RCC 7860 (cell line): ENCODE results near the gene RAF1.
"Not testable (repeated sequence)": the region's sequence is repeated elsewhere in the genome, so short reads cannot be mapped to it uniquely, and the experiment has no call there.

Source experiments
- DNase-seq: peaks from one replicate; pipeline ENCODE4 v3.0.0-alpha.2; 2015; ENCODE audit warnings: low spot score
- FAIRE-seq: peaks from 2 replicates; lab custom pipeline; 2012; peaks lifted over from hg19 to GRCh38; lab: Jason Lieb, UNC

The RAF1 gene

GRCh38 chr3:12663936-12664908, at the start of gene RAF1:
TSS of gene RAF1 (minus strand) at chr3:12664117. CDS start at chr3:12618721, 45,396 bp downstream.
- FAIRE-seq: peak; percentile 50

DNA sequence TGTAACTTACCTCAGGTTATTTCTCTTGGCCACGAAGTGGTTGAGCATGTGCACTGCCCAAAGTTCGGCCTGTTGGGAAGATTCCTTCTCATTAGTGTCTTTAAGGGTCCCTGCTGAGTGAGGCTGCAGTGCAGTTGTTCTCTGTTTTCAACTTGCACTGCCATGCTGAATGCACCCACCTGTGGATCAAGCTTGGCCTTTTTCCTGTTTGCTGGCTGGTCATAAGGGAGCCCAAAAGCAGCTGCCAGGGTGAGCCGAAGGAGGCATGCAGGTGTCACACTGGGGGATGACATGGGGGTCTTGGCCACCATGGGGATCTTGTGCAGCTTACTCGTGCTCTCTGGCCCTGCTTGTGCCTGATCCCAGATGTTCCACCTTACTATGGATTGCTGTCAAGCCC, 46.1 kb upstream of the RAF1 start:
- no peak for DNase-seq
- no peak for FAIRE-seq

More at GRCh38 chr3:12663936-12664908, at the start of gene RAF1:
- peak; percentile 93 for DNase-seq

GRCh38 chr3:12709334-12709733, 45.4 kb upstream of the RAF1 start:
- FAIRE-seq (no peak), DNase-seq (no peak)

- FAIRE-seq (no peak), DNase-seq (no peak)
Measured at GRCh38 chr3:12708584-12709192, 44.8 kb upstream of the RAF1 start.

- FAIRE-seq (no peak), DNase-seq (no peak)
Measured at GRCh38 chr3:12707449-12707848, 43.5 kb upstream of the RAF1 start.

DNA sequence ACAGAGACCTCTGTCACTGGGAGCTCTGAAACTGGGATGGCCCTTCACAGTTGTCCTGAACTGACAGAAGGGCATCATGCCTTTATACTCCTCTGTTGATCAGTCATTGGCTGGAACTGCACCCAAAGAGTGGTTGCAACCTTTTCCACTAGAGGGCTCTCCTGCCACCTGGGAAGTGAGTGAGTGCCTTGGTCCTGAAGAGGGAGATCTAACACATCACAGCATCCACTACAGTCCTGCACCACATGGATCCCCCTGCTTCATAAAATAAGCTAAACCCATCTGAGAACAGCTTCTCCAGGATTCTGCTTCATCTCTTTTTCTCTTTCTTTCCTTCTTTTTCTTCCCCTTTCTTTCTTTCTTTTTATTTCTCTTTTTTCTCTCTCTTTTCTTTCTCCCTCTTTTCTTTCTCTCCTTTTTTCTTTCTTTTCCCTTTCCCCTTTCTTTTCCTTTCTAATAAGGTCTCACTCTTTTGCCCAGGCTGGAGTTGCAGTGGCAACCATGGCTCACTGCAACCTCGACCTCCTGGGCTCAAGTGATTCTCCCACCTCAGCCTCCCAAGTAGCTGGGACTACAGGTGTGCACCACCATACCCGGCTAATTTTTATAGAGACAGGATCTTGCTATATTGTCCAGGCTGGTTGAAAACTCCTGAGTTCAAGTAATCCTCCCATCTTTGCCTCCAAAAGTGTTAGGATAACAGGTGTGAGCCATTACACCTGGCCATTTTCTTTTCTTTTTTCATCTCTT, 42.8 kb upstream of the RAF1 start:
- FAIRE-seq (no peak), DNase-seq (peak; percentile 47)

DNA sequence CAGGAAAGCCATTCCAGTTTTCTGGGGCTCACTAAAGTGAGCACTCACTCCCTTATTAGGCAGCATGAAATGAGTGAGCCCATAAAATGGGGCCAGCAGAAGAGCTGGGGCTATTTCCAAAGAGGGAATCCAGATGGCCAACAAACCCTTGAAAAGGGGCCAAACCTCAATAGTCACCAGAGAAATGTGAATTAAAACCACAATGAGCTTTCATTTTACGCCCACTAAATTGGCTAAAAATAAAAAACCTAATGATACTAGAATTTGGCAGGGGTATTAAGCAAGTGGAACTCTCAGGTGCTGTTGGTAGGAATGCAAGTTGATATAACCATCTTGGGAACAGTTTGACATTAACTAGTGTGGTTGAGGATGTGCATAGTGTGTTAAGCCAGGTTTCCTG, 42.1 kb upstream of the RAF1 start:
- no peak for DNase-seq
- FAIRE-seq: no peak

DNA sequence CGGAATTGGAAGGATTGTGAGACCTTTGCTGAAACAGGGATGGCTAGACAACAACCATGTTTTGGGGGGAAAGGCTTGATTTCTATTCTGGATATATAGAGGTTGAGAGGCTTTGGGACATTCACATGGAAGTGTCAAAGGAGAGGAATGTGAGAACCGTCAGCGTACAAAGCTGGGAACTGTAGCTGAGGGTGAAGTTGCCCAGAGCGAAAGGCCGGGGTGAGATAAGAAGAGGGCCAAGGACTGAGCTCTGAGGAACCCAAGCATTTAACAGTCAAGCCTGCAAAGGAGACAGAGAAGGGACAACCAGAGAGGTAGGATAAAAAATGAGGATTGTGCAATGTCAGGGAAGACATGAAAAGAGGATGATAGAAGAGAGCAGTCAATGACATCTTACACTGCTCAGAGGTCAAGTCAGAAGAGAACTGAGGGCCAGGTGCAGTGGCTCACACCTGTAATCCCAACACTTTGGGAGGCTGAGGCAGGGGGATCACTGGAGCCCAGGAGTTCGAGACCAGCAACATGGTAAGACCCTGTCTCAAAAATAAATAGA, 41.5 kb upstream of the RAF1 start:
- DNase-seq: no peak
- FAIRE-seq: no peak

DNA sequence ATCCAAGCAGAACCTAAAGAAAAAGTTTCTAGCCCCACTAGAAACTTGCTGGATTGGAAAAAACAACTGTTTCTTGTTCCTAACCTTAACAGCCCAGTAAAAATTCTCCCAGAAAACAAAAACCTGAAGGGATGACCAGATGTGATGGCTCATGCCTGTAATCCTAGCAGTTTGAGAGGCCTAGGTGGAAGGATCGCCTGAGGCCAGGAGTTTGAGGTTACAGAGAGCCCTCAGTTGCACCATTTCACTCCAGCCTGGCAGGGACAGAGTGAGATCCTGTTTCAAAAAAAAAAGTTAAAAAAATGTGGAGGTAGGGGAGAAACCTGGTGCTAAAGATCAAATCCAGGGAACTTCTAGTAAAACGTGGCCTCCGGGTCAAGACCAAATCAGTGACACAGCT, 38.6 kb upstream of the RAF1 start:
- DNase-seq (no peak), FAIRE-seq (no peak)

DNA sequence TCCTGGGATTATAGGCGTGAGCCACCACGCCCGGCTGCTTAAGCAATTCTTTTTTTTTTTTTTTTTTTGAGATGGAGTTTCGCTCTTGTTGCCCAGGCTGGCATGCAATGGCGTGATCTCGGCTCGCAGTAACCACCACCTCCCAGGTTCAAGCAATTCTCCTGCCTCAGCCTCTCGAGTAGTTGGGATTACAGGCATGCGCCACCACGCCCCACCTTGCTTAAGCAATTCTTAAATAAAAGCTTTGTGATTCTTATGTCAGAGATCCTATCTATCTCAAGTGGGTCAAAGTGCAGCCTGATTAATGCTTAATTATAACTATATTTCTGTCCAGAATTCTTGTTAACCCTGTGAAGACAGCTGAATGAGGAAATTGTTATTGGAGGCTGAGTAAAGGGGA, 37.7 kb upstream of the RAF1 start:
- not testable (repeated sequence) for FAIRE-seq

DNA sequence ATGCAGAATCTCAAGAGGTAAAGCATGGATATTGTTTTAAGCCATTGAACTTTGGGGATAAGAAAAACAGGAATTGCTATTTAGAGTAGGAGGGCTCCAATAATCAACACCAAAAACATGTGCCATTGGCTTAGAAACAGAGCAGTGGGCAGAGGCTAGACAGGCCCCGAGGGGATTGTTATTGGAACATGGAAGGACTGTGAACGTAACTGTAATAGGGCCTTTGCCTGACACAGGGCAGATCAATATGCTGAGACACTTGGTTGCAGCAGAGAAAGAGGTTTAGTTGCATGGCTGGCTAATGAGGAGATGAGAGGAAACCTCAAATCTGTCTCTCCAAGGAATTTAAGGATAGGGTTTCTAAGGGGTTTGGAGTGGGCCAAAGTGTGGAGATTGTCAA, 36.9 kb upstream of the RAF1 start:
- no peak for DNase-seq
- no peak for FAIRE-seq

More for the DNA sequence above, 37.7 kb upstream of the RAF1 start:
- DNase-seq: not testable (repeated sequence)

- no peak for DNase-seq
- no peak for FAIRE-seq
Measured at GRCh38 chr3:12695916-12696315, 32.0 kb upstream of the RAF1 start.

GRCh38 chr3:12695112-12695511, 31.2 kb upstream of the RAF1 start:
- DNase-seq (no peak), FAIRE-seq (no peak)

DNA sequence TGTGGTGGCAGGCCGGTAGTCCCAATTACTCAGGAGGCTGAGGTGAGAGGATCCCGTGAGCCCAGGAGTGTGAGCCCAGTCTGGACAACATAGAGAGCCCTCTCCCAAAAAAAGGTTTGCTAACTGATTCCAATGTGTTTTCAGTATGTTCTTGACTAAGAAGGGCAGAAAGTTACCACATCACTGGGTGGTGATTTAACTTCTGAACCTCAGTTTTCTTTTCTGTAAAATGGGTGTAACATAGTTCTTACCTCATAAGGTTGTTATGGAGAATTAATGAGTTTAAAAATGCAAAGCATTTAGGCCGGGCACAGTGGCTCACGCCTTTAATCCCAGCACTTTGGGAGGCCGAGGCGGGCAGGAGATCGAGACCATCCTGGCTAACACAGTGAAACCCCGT, 28.5 kb upstream of the RAF1 start:
- FAIRE-seq: no peak
- DNase-seq: no peak

DNA sequence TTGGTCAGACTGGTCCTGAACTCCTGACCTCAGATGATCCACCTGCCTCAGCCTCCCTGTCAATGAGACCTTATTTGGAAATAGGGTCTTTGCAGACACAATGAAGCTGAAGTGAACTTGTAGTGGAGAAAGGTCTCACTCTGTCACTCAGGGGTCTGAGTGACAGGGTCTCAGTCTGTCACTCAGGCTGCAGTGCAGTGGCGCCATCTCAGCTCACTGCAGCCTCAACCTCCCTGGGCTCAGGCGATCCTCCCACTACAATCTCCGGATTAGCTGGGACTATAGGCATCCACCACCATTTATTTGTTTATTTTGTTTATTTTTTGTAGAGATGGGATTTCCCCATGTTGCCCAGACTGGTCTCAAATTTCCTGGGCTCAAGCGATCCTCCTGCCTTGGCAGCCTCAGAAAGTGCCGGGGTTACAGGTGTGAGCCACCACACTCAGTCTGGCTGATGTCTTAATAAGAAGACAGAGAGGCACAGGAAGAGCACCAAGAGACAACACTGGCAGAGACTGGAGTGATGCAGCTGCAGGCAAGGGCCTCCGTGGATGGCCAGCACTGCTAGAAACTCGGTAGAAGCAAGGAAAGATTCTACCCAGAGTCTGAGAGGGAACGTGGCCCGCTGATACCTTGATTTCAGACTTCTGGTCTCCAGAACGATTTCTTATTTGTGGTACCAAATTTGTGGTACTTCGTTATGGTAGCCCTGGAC, 26.2 kb upstream of the RAF1 start:
- FAIRE-seq: no peak

DNA sequence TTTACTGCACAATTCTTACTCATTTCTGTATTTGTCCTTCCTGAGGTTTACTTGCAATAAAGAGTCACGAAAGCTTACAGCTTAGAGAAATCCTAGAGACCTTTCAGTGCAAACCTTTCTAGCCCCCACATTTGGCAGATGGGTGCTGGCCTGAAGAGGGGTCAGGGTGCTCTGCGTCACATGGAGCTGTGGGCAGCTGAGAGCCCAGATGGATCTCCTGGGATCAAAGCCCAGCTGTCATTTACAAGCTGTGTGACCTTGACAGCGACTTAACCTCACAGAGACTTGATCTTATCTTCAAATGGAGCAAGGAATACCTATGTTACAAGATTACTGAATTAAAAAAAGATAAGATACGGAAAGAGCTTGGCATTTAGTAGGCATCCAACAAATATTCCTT, 24.0 kb upstream of the RAF1 start:
- FAIRE-seq: no peak

More for the DNA sequence above, 26.2 kb upstream of the RAF1 start:
- DNase-seq: no peak

GRCh38 chr3:12686096-12686495, 22.2 kb upstream of the RAF1 start:
- FAIRE-seq: no peak
- DNase-seq: no peak

More for the DNA sequence above, 24.0 kb upstream of the RAF1 start:
- no peak for DNase-seq

DNA sequence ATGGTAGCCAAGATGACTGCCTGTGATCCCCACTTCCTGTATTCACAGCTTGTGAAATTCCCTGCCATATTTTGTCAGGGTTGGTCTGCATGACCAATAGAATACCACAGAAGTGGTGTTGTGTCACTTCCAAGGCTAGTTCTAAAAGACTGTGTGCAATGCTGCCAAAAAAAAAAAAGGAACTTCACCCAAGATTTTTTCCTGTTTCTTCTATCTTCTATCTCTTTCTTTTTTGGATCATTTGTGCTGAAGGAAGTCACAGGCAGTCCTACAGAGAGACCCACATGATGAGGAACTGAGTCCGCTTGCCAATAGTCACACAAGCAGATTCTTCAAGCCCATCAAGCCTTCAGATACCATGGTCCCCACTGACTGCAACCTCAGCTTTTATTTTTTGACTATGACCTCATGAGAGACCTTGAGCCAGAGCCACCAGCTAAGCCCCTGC, 18.1 kb upstream of the RAF1 start:
- no peak for FAIRE-seq
- no peak for DNase-seq

- FAIRE-seq: no peak
- DNase-seq: no peak
Measured at GRCh38 chr3:12681089-12681942, 17.4 kb upstream of the RAF1 start.
